ENCODE measurements around the gene SMPD2.

Gene SMPD2

GRCh38 chr6:109484122-109484521, 43.6 kb downstream of the SMPD2 start:
- no peak for DNase-seq (ENCODE audit: low read depth in 2 of 2)

- DNase-seq (ENCODE audit: low read depth in 2 of 2) = no peak
Measured at GRCh38 chr6:109485266-109485935, 44.9 kb downstream of the SMPD2 start.

GRCh38 chr6:109486068-109486467, 45.5 kb downstream of the SMPD2 start:
- no peak for DNase-seq (ENCODE audit: low read depth in 2 of 2)

DNA sequence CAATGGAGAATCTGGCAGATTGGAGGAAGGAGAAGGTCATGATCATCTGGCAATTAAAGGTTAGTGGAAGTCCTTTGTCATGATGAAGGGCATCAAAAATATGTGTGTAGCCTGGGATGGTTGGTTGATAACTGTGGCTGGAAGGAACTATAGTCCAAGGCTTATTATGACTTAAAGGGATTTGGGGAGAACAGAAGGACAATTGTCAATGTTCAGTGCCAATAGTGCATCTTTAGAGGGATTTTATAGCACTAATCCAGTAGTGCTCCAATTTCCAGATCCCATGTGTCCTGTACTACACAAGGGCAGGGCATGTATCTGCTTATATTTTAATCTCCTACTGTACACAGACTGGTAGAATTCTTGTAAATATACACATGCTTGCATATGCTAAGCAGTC, 47.5 kb downstream of the SMPD2 start:
- no peak for DNase-seq (ENCODE audit: low read depth in 2 of 2)

DNA sequence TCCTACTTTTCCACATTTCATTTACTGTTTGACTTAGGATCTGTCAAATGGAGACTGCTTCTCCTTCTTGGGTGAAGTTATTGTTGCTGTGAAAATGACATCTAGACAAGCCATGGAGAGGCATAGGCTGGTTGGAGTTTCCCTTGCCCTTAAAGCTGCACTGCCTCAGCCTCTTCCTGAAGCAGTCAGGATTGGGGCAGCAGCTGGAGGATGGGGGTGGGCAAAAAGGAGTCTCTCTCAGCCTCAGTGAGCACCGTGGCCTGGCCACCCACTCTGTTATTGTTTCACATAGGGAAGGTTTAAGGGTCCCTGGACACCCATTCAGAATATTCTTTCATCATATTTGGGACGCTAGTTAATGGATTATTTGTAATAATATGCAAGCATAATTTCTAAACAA, 50.2 kb downstream of the SMPD2 start:
- no peak for DNase-seq (ENCODE audit: low read depth in 2 of 2)

GRCh38 chr6:109491207-109491938, 50.8 kb downstream of the SMPD2 start:
- DNase-seq (ENCODE audit: low read depth in 2 of 2) = no peak

Measured in stimulated activated CD8-positive, alpha-beta memory T cell treated with anti-CD3 and anti-CD28 coated beads, Interleukin-15, amount 100 ng/mL, for 48 hours (primary cell).